Gastroesophageal sphincter (tissue), 4 donors: ENCODE data around the gene CNPY2. TPM values are rescaled to one million over a fixed set of nuclear protein-coding genes. Genes with fewer than 3 reads are reported as not detected.

Source experiments
- ATAC-seq: fragments of 150-250 bp; one replicate; pipeline ENCODE4 v1.9.1; 2016; ENCODE audit warnings: mild to moderate bottlenecking, moderate library complexity
- H3K27ac ChIP-seq, 4 donors: fragments of 200-600 bp; sonication (generic) in 3 of 4; 1 replicate in 3 of 4; 2 replicates in 1 of 4; pipeline ENCODE4 v1.5.1; 2016 to 2019
- H3K27me3 ChIP-seq: fragments of 200-600 bp; sonication (generic); one replicate; pipeline ENCODE4 v1.5.1; 2019
- H3K36me3 ChIP-seq, 2 donors: fragments of 200-600 bp; sonication (generic); one replicate each; pipeline ENCODE4 v1.5.1; 2019; ENCODE audit warnings: control low read depth in 1 of 2
- H3K4me1 ChIP-seq, 3 donors: fragments of 200-600 bp; sonication (generic); 1 replicate in 2 of 3; 2 replicates in 1 of 3; pipeline ENCODE4 v1.5.1; 2016 to 2019; ENCODE audit warnings: control low read depth in 2 of 3
- H3K4me3 ChIP-seq, 2 donors: fragments of 200-600 bp; sonication (generic); one replicate each; pipeline ENCODE4 v1.5.1; 2019; ENCODE audit warnings: mild to moderate bottlenecking in 1 of 2, moderate library complexity in 1 of 2
- H3K9me3 ChIP-seq, 3 donors: fragments of 200-600 bp; sonication (generic); one replicate each; pipeline ENCODE4 v1.5.1; 2017 to 2019; ENCODE audit warnings: control low read depth in 2 of 3
- CTCF ChIP-seq, 4 experiments: fragments of 200-600 bp in 2 of 4; fragments of 450-650 bp in 2 of 4; sonication (generic) in 1 of 4; IDR thresholded peaks; one replicate each; pipeline ENCODE4 v1.5.1; 2017 to 2019; ENCODE audit warnings: antibody characterized with exemption in 4 of 4, mild to moderate bottlenecking in 2 of 4, moderate library complexity in 2 of 4
- EP300 ChIP-seq: sonication (generic); formaldehyde crosslinking; IDR thresholded peaks from one replicate; pipeline ENCODE4 v1.6.1; 2017; ENCODE audit warnings: antibody characterized with exemption, mild to moderate bottlenecking
- POLR2A ChIP-seq, 2 donors: fragments of 450-650 bp; IDR thresholded peaks; one replicate each; pipeline ENCODE4 v1.6.1; 2017; ENCODE audit warnings: antibody characterized with exemption in 2 of 2, mild to moderate bottlenecking in 2 of 2, moderate library complexity in 1 of 2
- POLR2AphosphoS5 ChIP-seq: sonication (generic); formaldehyde crosslinking; IDR thresholded peaks from one replicate; pipeline ENCODE4 v1.6.1; 2017; ENCODE audit warnings: antibody characterized with exemption
- WGBS, 2 donors: methylation state at CpG; one replicate each; pipeline ENCODE4 v1.1.5; 2018; ENCODE audit warnings: low coverage in 1 of 2; 5-methylcytosine and 5-hydroxymethylcytosine counted together
- total RNA-seq, 4 donors: library from RNA; depleted of rRNA; stranded (reverse); fragments of >200 nt; gene quantifications; one replicate each; pipeline ENCODE4 v1.1.0, GENCODE V29; 2016

Gene CNPY2
- total RNA-seq, 4 donors from 2014 or later = 55.7 to 82.0 (median 65.2) TPM

- peak overlapping the region; percentile 87 to 96 (median 95) for H3K27ac ChIP-seq
- H3K27me3 ChIP-seq = no peaks in the 10 kb centered on the region
- peak overlapping the region; percentile 80 to 87 for H3K4me3 ChIP-seq
- WGBS, 2 donors = 42 to 45% methylated on average over 6 to 8 of the region's 21 CpGs
- H3K4me1 ChIP-seq = peaks cover 6 to 63% (median 21%) of the 10 kb centered on the region in 3 donors
- no peaks in the 10 kb centered on the region for H3K9me3 ChIP-seq
- H3K36me3 ChIP-seq = peaks cover 0 to 22% of the 10 kb centered on the region in 2 donors
- TF ChIP-seq EP300 = no peak
- no peak for TF ChIP-seq POLR2AphosphoS5
- TF ChIP-seq POLR2A (IDR thresholded peaks at IDR 0.05) = no peak
- no peak for TF ChIP-seq CTCF (IDR thresholded peaks at IDR 0.05)
- ATAC-seq = peak; percentile 50
These were observed 14.9 kb downstream of the CNPY2 start for GRCh38 chr12:56300644-56301464.

- H3K27me3 ChIP-seq = no peaks in the 10 kb centered on the region
- H3K4me3 ChIP-seq = peak within 1 kb of the TSS; percentile 80 to 87
- H3K9me3 ChIP-seq = no peaks in the 10 kb centered on the region
- H3K27ac ChIP-seq = peak within 1 kb of the TSS; percentile 87 to 96 (median 95)
- 0% methylated on average over 7 to 9 of the region's 63 CpGs for WGBS, 2 donors
- H3K36me3 ChIP-seq = peaks cover 0 to 19% of the 10 kb centered on the region in 2 donors
- TF ChIP-seq CTCF (IDR thresholded peaks at IDR 0.05) = no peak
- peak; percentile 72 to 82 for TF ChIP-seq POLR2A (IDR thresholded peaks at IDR 0.05)
- TF ChIP-seq POLR2AphosphoS5 = peak; percentile 60
- no peak for TF ChIP-seq EP300
- peak; percentile 99 for ATAC-seq
- peaks cover 6 to 70% (median 21%) of the 10 kb centered on the region in 3 donors for H3K4me1 ChIP-seq
These were observed 15.7 kb downstream of the CNPY2 start, which contains the start of gene CS for GRCh38 chr12:56299853-56300643. TSS of gene CS (minus strand) at chr12:56300330. CDS start at chr12:56300201, 129 bp downstream.

DNA sequence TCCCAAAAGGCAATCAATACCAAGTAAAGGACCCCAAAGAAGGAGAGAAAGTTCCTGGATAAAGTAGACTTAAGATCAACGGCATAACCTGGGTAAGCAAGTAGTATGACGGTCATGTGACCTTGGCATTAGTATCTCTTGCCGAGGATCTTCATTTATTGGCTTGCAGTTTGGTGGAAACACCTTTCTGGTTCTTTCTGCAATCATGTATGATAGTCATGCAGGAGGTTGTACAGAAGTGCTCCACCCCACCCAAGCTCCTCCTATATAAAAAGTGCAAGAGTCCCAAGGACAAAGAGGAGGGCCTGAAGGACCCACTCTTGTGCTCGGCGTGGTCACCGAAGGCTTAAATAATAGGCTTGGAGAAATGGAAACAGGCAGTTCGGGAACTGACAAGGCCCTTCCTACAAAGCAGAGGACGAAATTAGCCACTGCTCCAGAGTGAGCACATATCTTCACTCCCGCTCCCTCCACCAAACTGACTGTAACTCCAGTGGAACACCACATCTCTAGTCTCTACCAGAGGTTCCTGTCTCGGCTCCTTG, 16.4 kb downstream of the CNPY2 start:
- peaks cover 6 to 76% (median 21%) of the 10 kb centered on the region in 3 donors for H3K4me1 ChIP-seq
- ATAC-seq = no peak
- WGBS, 2 donors = 0% methylated on average over 5 to 10 of the region's 10 CpGs

DNA sequence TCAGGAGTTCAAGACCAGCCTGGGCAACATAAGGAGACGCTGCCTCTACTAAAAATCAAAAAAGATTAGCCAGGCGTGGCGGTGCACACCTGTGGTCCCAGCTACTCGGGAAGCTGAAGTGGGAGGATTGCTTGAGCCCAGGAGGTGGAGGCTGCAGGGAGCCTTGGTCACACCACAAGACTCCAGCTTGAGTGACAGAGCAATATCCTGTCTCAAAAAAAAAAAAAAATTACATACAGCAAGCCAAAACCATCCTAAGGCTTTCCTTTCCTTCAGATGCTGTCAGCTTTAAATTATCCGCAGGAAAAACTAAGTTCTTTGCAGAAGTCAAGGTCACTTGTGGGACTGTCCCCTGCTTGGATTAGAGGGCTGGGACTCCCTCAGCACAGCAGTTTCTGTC, 17.0 kb downstream of the CNPY2 start:
- peak overlapping the region in 3 of 4 donors; percentile 94 to 96 (median 96) for H3K27ac ChIP-seq
- H3K9me3 ChIP-seq = no peaks in the 10 kb centered on the region
- TF ChIP-seq CTCF (IDR thresholded peaks at IDR 0.05) (no peak), POLR2AphosphoS5 (no peak), POLR2A (IDR thresholded peaks at IDR 0.05) (no peak), EP300 (no peak)
- 49 to 64% methylated on average over 2 to 4 of the region's 5 CpGs for WGBS, 2 donors
- H3K27me3 ChIP-seq = no peaks in the 10 kb centered on the region
- peak overlapping the region; percentile 80 to 87 for H3K4me3 ChIP-seq
- no peak for ATAC-seq
- peaks cover 6 to 80% (median 21%) of the 10 kb centered on the region in 3 donors for H3K4me1 ChIP-seq
- peaks cover 0 to 14% of the 10 kb centered on the region in 2 donors for H3K36me3 ChIP-seq

More for the DNA sequence above, 16.4 kb downstream of the CNPY2 start:
- H3K27me3 ChIP-seq = no peaks in the 10 kb centered on the region
- H3K9me3 ChIP-seq = no peaks in the 10 kb centered on the region
- TF ChIP-seq POLR2AphosphoS5 (no peak), CTCF (IDR thresholded peaks at IDR 0.05) (no peak), EP300 (no peak), POLR2A (IDR thresholded peaks at IDR 0.05) (no peak)
- peaks cover 0 to 17% of the 10 kb centered on the region in 2 donors for H3K36me3 ChIP-seq
- H3K4me3 ChIP-seq = peak overlapping the region; percentile 80 to 87
- H3K27ac ChIP-seq = peak overlapping the region; percentile 87 to 96 (median 95)
